GM20000 (cell line): Measurements from ENCODE around the gene UNC45A.

Experiments used
- DNase-seq: peaks from one replicate; pipeline ENCODE4 v3.0.0; 2012; ENCODE audit warnings: low spot score
- CTCF ChIP-seq: IDR thresholded peaks from 2 replicates; pipeline ENCODE4 v1.5.1; 2012; ENCODE audit warnings: mild to moderate bottlenecking, control low read depth; ENCODE audit errors: extremely low read depth, missing control alignments

UNC45A gene

DNA sequence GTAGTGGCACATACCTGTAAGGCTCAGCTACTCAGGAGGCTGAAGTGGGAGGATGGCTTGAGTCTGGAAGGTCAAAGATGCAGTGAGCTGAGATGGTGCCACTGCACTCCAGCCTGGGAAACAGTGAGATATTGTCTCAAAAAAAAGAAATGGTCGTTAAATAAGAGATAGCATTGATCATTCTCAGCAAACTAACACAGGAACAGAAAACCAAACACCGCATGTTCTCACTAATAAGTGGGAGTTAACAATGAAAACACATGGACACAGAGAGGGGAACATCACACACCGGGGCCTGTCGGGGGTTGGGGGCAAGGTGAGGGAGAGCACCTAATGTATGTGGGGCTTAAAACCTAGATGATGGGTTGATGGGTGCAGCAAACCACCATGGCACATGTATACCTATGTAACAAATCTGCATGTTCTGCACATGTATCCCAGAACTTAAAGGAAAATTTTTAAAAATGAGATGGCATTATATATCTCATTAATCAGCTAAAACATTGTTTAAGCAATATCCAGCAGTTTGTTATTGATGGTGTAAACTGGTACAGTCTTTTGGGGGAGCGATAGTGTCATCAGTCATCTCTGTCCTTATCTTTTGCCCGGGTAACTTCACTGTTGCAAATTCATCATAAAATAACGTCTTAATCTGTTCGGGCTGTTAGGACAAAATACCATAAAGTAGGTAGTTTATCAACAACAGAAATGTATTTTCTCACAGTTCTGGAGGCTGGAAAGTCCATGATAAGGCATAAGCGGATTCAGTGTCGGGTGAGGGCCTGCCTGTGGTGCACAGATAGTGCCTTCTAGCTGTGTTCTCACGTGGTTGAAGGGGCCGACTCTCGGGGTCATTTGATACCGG lies 33.7 kb upstream of the UNC45A start:
- peak; percentile 44 for DNase-seq
- TF ChIP-seq CTCF: no peak

- TF ChIP-seq CTCF: peak; percentile 80
- peak; percentile 97 for DNase-seq
Observed at GRCh38 chr15:90902040-90902839, 32.8 kb upstream of the UNC45A start.

GRCh38 chr15:90902840-90903732 lies 32.0 kb upstream of the UNC45A start, which contains the start of gene MAN2A2:
Gene MAN2A2, plus strand, starts transcription at chr15:90903302. Its CDS starts 906 bp downstream, at chr15:90904208.
- DNase-seq: peak; percentile 92
- TF ChIP-seq CTCF: no peak

GRCh38 chr15:90903733-90904536 lies 31.1 kb upstream of the UNC45A start:
- TF ChIP-seq CTCF: no peak
- DNase-seq: peak; percentile 45

DNA sequence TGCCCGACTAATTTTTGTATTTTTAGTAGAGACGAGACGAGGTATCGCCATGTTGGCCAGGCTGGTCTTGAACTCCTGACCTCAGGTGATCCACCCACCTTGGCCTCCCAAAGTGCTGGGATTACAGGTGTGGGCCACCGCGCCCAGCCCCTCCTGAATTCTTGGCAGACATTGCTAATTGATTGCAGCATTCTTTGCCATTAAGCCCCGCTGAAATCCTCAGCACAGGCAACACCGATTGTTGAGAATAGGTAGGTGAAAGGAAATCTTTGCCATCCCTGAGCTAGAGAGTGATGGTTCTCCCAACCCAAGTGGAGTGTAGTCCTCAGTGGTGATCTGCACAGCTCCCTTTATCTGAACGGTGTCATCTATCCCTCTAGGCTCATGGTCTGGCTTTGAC lies 30.3 kb upstream of the UNC45A start:
- no peak for TF ChIP-seq CTCF
- DNase-seq: no peak

DNA sequence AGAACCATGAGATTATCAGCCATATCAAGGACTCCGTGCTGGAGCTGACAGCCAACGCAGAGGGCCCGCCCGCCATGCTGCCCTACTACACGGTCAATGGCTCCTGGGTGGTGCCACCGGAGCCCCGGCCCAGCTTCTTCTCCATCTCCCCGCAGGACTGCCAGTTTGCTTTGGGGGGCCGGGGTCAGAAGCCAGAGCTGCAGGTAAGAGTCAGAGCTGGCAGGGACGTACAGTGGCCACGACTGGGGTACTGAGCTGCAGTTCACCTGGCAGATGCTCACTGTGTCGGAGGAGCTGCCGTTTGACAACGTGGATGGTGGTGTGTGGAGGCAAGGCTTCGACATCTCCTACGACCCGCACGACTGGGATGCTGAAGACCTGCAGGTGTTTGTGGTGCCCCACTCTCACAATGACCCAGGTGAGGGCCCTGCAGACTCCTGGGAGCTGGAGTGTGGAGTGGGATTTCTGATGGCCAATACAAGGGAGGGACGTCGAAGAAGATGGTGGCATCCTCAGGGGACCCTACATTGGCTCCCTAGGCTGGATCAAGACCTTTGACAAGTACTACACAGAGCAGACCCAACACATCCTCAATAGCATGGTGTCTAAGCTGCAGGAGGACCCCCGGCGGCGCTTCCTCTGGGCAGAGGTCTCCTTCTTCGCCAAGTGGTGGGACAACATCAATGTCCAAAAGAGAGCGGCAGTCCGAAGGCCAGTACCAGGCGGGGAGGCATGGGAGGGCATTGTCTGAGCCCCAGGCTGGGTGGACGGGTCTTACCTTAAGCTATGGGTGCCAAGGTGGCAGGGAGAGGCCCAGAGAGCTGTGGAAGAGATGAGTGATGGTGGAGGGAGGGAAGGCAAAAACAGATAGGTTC lies 29.5 kb upstream of the UNC45A start:
- no peak for DNase-seq
- TF ChIP-seq CTCF: no peak
